HG03025 (cell line): ENCODE results near the gene ZNF385B.
"Not testable (repeated sequence)": the region's sequence is repeated elsewhere in the genome, so short reads cannot be mapped to it uniquely, and the experiment has no call there.

Experiments
- ATAC-seq: cut with Tn5 transposase; IDR thresholded peaks from one replicate; pipeline ENCODE4 v1.9.1; 2021; ENCODE audit warnings: mild to moderate bottlenecking, moderate library complexity; ENCODE audit not compliant: unreplicated experiment, low FRiP score

Gene ZNF385B

GRCh38 chr2:179458113-179458512 is 403.3 kb downstream of the ZNF385B start:
- not testable (repeated sequence) for ATAC-seq

- ATAC-seq = no peak
Observed at GRCh38 chr2:179455824-179456223, 405.6 kb downstream of the ZNF385B start.

GRCh38 chr2:179455172-179455524 is 406.3 kb downstream of the ZNF385B start:
- ATAC-seq = no peak

- no peak for ATAC-seq
Observed at GRCh38 chr2:179454443-179455171, 406.8 kb downstream of the ZNF385B start.

GRCh38 chr2:179449010-179449409 is 412.4 kb downstream of the ZNF385B start:
- no peak for ATAC-seq

- no peak for ATAC-seq
Observed at GRCh38 chr2:179447839-179448447, 413.5 kb downstream of the ZNF385B start.

GRCh38 chr2:179447421-179447820 is 414.0 kb downstream of the ZNF385B start:
- no peak for ATAC-seq

- no peak for ATAC-seq
Observed at GRCh38 chr2:179446476-179447141, 414.8 kb downstream of the ZNF385B start.

- ATAC-seq = no peak
Observed at GRCh38 chr2:179444056-179444455, 417.4 kb downstream of the ZNF385B start.

- ATAC-seq = no peak
Observed at GRCh38 chr2:179443180-179443579, 418.2 kb downstream of the ZNF385B start.

- ATAC-seq = no peak
Observed at GRCh38 chr2:179442206-179442605, 419.2 kb downstream of the ZNF385B start.

GRCh38 chr2:179441551-179441950 is 419.9 kb downstream of the ZNF385B start:
- no peak for ATAC-seq

GRCh38 chr2:179440642-179441251 is 420.7 kb downstream of the ZNF385B start:
- no peak for ATAC-seq

- ATAC-seq = no peak
Observed at GRCh38 chr2:179438654-179439053, 422.8 kb downstream of the ZNF385B start.

GRCh38 chr2:179437430-179437829 is 424.0 kb downstream of the ZNF385B start:
- no peak for ATAC-seq

- no peak for ATAC-seq
Observed at GRCh38 chr2:179435566-179435965, 425.8 kb downstream of the ZNF385B start.

- no peak for ATAC-seq
Observed at GRCh38 chr2:179435000-179435399, 426.4 kb downstream of the ZNF385B start.

GRCh38 chr2:179434357-179434756 is 427.1 kb downstream of the ZNF385B start:
- no peak for ATAC-seq

- no peak for ATAC-seq
Observed at GRCh38 chr2:179432751-179433150, 428.7 kb downstream of the ZNF385B start.

GRCh38 chr2:179429597-179429996 is 431.8 kb downstream of the ZNF385B start:
- no peak for ATAC-seq

GRCh38 chr2:179429060-179429471 is 432.3 kb downstream of the ZNF385B start:
- no peak for ATAC-seq
